SH-SY5Y (cell line): ENCODE measurements around the gene CEP63.

Experiments
- GATA2 ChIP-seq: IDR thresholded peaks from 2 replicates; pipeline ENCODE4 v1.6.1; 2011; ENCODE audit warnings: mild to moderate bottlenecking, low read depth, low read length
- GATA3 ChIP-seq: IDR thresholded peaks from 2 replicates; pipeline ENCODE4 v1.6.1; 2011; ENCODE audit warnings: low read depth, mild to moderate bottlenecking, low read length, moderate library complexity

The CEP63 gene

DNA sequence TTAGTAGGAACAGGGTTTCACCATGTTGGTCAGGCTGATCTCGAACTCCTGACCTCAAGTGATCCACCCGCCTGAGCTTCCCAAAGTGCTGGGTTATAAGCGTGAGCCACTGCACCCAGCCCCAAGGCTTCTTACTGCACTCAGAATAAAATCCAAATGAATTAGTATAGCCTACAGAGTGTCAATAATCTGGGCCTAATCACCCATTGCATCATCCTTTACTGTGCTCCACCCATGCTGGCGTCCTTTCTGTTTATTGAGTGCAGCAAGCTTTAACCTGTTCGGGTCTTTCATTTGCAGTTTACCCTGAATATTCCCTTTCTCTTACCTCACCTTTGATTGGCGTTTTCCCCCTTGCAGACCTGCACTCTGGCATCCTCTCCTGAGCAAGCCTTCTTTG, 77.7 kb downstream of the CEP63 start:
- no peak for TF ChIP-seq GATA2
- TF ChIP-seq GATA3: no peak

DNA sequence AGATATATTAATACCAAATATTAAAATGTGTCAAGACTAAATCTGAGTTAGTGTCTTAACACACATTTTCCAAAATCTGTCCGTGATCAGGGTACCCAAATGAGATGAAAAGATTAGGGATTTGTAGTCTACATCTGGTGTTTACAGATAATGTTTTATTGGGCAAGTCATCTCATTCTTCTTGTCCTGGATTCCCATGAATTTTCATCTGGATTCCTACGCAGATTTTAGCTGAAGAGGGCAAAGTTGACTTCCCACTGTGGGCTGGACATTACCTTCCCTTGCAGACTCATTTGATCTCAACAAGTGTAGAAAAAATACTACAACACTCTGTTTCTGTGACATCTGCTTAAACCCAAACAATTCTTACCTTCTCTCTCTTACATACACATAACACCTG, 79.1 kb downstream of the CEP63 start:
- TF ChIP-seq GATA2: no peak
- no peak for TF ChIP-seq GATA3

DNA sequence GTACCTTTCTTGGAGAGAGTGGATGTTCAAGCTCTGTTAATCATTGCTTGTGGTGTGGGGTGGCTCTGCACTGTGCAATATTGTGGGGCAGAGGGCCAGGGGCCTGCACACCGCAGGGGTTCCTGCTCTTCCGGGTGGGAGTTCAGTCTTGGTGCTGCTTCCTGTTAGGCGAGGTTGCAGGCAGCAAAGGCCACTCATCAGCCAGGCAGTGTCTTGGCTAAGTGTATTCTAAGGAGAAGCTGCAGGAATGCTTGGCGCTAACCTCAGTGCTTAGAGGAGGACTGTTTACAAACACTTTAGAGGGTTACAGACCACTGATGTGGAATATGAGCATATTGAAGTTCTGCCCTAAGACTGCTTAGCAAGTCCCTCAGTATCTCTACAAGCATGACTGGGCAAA, 81.7 kb downstream of the CEP63 start:
- no peak for TF ChIP-seq GATA3
- no peak for TF ChIP-seq GATA2

DNA sequence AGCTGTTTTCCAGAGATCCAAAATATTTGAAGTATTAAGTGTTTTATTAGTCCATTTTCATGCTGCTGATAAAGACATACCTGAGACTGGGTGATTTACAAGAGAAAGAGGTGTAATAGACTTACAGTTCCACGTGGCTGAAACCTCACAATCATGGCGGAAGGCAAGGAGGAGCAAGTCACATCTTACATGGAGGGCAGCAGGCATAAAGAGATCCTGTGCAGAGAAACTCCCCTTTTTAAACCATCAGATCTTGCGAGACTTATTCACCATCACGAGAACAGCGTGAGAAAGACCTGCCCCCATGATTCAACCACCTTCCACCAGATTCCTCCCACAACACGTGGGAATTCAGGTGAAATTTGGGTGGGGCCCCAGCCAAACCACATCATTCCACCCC, 82.9 kb downstream of the CEP63 start:
- TF ChIP-seq GATA2 (no peak), GATA3 (no peak)

DNA sequence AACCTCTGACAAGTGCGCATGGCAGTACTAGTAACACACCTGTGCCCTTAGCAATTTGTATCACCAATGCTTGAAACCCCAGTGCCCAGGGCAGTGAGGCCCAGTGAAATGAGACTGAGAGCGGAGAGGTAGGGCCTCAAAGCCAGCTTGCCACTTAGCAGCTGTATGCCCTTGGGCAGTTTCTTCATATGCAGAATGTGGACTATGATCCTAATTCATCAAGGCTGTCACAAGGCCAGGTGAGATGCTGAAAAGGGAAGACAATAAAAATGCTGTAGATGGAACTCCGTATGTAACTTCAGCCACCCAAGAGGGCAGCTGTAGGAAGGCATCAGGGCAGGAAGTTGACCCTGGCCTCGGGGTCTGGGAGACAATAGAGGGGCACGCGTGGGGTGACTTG, 90.6 kb downstream of the CEP63 start:
- TF ChIP-seq GATA3: no peak
- TF ChIP-seq GATA2: no peak

DNA sequence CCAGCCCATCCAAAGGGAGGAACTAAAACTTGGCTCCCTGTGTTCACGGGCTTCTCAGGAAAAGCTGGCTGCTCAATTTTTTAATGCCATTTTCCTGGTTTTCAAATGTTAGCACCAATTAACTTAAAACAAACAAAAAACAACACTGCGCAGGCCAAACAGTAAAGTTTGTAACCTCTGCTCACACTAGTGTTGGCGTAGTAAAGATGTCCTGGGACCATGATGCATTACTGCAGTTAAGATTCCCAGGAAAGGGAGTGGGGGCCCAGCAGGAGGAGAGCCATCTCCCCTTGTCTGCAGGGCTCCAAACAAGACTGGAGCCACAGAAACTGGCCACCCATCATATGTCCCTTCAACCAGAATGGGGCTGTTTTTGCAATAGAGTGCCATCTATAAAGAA, 91.0 kb downstream of the CEP63 start:
- TF ChIP-seq GATA3 (no peak), GATA2 (no peak)

DNA sequence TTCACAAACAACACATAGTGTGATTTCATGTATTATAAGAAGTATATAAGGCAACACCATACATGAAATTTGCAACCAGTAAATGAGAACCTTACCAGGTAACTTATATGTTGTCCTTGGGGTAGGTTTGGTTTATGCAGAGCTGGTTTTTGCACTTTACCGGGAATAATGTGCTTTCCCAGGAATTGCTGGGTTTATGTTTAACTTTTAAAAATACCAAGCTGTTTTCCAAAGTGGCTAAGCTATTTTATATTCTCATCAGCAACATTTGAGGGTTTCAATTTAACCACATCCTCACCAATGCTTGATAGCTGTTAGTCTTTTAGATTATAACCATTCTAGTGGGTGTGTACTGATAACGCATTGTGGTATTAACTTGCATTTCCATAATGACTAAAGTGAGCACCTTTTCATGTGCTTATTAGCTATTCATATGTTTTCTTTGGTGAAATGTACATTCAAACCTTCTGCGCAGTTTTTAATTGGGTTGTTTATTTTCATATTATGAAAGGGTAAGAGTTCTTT, 93.3 kb downstream of the CEP63 start:
- TF ChIP-seq GATA2 (no peak), GATA3 (no peak)

DNA sequence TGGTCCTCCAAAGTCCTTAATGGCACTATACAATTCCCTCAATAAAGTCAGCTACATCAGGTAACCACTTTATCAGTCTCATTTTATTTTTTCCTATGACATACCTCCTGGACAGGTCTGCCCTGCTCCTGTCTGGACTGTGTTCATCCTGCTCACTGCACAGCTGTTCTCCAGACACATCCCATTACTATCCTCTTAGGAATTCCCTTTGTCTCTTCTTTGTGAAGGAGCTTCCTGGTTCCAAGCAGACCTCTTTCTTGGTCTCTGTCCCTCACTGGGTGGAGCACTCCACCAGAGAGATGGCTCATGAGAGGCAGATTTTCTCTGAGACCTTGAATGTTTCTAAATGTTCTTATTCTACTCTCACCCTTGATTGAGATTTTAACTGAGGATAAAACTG, 104.9 kb downstream of the CEP63 start:
- TF ChIP-seq GATA2: no peak

DNA sequence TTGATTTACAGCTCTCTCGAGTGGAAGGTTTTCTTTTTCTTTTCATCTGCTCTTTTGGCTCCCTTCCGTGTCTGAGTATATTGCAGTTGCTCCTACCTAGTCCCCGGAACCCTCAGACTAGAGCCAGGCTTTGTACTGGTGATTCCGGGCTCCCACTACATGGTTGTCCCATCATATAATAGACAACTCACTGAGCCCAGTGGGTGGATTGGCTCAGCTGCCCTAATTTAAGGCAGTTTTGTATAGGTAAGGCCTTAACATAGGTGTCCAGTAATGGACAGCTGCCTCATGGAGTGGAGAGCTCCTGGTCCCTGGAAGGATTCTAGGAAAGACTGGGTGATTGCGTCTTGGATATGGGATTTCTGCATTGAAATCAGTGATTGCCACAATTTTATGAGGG, 106.9 kb downstream of the CEP63 start:
- no peak for TF ChIP-seq GATA2
- TF ChIP-seq GATA3: no peak

DNA sequence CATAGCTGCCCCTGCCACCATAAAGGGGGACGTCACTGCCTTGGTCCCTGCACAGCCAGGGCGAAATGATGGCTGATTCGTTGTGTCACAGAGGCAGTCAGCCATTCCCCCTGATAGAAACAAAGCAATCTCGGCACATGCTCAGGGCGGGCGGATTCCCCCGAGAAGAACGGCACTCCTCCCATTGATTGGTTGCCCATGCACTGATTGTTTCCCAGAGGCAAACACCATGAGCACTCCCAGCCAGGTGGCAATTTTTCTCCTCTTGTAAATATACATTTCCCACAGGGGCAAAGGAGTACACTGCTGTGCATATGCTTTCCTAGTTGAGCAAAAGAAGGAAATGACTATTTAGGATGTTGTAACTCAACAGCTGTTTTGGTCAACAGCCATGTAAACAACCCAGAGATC, 108.5 kb downstream of the CEP63 start:
- TF ChIP-seq GATA3 (no peak), GATA2 (no peak)

DNA sequence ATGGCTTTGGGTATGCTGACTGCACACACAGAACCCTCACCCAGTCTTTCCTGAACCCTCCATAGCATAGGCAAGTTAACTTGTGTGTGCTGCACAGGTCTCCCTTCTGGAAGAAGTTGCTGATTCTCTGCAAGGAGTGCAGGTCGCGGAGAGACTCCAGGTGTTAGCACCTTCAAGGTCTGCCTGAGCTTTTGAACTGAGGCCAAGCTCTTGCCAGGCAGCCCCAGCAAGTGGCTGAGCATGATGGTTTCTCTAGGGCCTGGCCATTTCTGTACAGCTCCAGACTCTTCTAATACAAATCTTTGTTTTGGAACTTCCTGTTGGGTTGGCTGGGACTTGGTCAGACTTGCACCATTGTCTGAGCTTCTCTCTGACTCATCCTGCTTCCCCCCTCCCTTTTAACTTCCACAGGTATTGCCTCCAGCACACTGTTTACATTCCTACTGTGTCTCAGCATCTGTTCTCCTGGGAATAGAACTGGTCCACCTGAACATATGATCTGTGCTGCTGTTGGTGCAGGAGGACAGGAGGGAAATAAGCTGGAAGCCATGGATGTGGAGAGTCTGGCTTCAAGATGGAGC, 111.6 kb downstream of the CEP63 start:
- TF ChIP-seq GATA2 (no peak), GATA3 (no peak)

DNA sequence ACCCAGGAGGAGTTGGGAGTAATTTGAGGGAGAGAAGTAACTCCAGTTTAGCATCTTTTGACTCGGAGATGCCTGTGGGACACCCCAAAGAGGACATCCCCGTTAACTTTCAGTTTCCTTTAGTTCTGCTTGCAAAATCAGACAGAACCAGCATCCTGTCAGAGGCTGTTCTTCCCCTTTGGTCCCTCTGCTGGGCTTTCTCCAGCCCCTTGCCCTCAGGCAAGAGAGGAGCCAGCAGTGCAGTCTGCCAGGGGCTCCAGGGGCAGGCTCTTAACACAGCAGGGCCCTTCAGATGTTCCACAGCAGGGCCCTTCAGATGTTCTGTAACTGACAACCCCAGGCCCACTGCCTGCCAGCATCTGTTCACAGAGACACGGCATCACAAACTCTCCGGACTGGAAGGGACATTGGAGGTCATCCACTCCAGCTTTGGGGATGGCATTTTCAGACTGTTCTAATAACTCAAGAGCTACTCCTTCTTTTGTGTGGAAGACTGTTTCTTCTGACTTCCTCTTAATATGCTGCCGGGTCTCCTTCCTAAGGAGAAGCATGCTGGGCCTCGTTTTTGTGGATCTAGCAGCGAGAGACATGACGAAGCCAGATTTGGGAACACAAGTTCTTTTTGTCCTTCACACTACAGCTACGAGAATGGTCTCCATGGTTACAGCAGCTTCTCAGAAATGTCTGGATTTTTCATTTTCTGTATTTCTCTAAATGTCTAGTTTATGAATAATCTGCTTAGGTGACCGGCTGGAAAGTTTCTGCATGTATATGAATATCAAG, 113.1 kb downstream of the CEP63 start:
- TF ChIP-seq GATA3 (no peak), GATA2 (no peak)

DNA sequence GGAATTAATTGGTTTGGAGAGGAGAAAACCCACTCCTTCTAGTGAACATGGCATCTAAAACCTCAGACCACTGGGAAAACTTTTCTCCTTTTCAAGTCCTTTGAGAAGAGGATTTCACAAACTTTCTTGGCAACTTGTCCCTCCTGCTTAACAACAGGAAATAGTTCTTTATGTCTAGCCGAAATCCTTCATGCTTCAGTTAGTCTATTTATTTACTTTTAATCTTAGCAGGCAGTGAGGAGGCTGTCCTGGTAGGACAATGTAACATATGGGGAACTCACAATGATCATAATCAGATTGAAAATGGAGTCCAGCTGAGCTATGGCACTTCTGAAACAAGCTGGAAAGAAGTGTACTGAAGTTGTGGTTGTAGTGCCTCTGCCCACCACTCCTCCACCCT, 114.3 kb downstream of the CEP63 start:
- TF ChIP-seq GATA2: no peak

DNA sequence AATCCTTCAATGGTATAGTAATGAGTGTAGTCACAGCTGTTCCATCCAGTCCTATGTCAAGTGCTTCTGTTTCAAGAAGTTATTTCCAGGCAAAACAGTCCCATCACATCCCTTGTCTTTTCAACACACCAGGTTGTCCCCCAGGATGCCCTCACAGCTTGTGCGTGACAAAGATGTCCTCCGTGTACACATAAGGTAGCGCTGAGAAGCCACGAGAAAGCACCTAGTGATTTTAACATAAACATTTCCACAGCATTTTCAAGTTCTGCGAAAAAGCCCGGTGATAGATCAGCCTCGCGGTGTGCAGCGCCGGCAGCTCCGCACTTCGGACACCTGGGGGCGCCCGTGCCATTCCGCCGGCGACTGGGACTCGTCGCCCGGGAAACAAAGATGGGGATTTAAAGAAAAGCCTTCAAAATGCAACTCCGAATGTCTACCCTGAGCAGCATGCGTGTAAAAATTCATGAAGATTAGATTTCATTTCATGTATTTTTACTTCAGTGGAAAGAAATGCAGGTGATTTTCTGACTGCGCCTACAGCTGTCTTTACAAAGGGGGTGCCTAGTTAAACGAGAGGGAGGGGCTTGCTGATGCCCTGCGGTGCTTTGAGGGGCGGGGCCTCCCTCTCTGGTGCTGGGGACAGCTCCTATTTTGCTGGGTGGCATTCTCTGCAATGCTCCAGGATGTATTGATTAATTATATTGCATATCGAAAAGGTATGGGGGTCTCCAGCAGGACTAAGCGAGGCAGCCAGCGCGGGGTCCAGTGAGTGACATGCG, 115.0 kb downstream of the CEP63 start:
- no peak for TF ChIP-seq GATA2
- no peak for TF ChIP-seq GATA3
